Muscle layer of colon (tissue), 2 donors: ENCODE data around the gene KRT72.

Source experiments
- H3K27ac ChIP-seq: one replicate; pipeline ENCODE4 v1.7.0; 2013; ENCODE audit warnings: low read depth, mild to moderate bottlenecking, low read length, moderate library complexity
- H3K27me3 ChIP-seq, 2 donors: one replicate each; pipeline ENCODE4 v1.7.0; 2013; ENCODE audit warnings: low read length in 2 of 2, mild to moderate bottlenecking in 2 of 2; ENCODE audit not compliant: insufficient read depth in 2 of 2, control insufficient read depth in 1 of 2
- H3K36me3 ChIP-seq: one replicate; pipeline ENCODE4 v1.7.0; 2013; ENCODE audit warnings: mild to moderate bottlenecking, low read length; ENCODE audit not compliant: insufficient read depth
- H3K4me1 ChIP-seq: one replicate; pipeline ENCODE4 v1.7.0; 2013; ENCODE audit warnings: mild to moderate bottlenecking, low read length; ENCODE audit not compliant: insufficient read depth
- H3K4me3 ChIP-seq, 2 donors: one replicate each; pipeline ENCODE4 v1.7.0; 2013; ENCODE audit warnings: low read length in 2 of 2, low read depth in 1 of 2, mild to moderate bottlenecking in 1 of 2, moderate library complexity in 1 of 2
- H3K9ac ChIP-seq: one replicate; pipeline ENCODE4 v1.7.0; 2013; ENCODE audit warnings: low read length
- H3K9me3 ChIP-seq: one replicate; pipeline ENCODE4 v1.7.0; 2013; ENCODE audit warnings: mild to moderate bottlenecking, low read length
- donor health status: abdominal sarcoma.
- donor health status: Adenocarcinoma of cecum.

KRT72 gene

DNA sequence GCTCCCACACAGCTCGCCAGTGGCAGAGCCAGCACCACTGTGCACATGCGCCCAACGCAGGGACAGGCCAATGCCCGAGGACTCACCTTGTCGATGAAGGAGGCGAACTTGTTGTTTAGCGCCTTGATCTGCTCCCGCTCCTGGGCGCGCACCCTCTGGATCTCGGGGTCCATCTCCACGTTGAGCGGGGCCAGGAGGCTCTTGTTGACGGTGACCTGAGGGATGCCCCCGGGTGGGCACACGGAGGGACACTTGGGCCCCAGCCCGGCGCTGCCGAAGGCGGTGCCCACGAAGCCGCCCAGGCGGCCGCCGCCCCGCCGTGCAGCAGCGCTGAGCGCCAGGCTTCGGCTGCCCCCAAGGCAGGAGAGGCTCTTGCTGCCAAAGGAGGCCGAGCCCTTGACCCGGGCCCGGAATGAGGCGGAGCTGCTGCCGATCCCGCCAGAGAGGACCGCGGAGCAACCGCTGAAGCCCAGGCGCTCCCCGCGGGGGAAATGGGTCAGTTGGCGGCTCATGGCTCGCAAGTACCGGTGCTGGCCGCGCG is at the start of gene KRT72:
KRT72 (minus strand) TSS at position 523 of the 541 bp plus-strand sequence; CDS start at position 512, 11 bp downstream.
- Histone ChIP-seq H3K27me3 (peaks cover 9 to 19% of the 10 kb centered on the region in 2 donors), H3K9ac (no peak within 1 kb of the TSS), H3K4me3 (no peak within 1 kb of the TSS), H3K9me3 (no peaks in the 10 kb centered on the region), H3K27ac (no peak within 1 kb of the TSS), H3K4me1 (no peaks in the 10 kb centered on the region), H3K36me3 (no peaks in the 10 kb centered on the region)

DNA sequence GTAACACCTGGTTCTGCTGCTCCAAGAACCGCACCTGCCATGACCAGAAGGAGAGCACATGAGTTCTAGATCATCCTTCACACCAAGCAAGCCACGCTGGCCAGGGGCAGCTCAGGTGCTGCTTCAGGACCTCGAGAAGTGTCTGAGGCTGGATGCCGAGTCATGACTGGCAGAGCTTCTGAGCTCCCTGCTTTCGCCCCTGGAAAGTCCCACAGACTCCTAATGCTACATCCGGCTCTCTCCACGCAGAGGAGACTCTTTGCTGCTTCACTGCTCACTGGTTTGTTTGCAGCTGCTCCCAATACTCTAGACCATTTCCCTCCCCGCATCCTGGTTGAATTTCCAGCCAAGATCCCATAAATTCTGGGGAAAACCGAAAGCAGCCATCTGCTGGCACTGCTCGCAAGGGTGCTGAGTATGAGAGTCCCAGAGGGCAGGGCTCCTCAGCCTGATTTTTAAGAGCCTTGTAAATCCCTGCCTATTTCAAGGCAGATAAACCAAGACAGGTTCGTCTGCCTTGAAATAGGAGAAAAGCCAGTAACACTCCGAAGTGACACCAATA is 49.3 kb upstream of the KRT72 start:
- no peaks in the 10 kb centered on the region for H3K9me3 ChIP-seq
- H3K27ac ChIP-seq: peak overlapping the region; percentile 25
- peak overlapping the region in 1 of 2 donors; percentile 16 for H3K4me3 ChIP-seq
- H3K36me3 ChIP-seq: no peaks in the 10 kb centered on the region
- H3K9ac ChIP-seq: no peak overlapping the region
- peaks cover 0 to 4% of the 10 kb centered on the region in 2 donors for H3K27me3 ChIP-seq
- peaks cover 11% of the 10 kb centered on the region for H3K4me1 ChIP-seq

DNA sequence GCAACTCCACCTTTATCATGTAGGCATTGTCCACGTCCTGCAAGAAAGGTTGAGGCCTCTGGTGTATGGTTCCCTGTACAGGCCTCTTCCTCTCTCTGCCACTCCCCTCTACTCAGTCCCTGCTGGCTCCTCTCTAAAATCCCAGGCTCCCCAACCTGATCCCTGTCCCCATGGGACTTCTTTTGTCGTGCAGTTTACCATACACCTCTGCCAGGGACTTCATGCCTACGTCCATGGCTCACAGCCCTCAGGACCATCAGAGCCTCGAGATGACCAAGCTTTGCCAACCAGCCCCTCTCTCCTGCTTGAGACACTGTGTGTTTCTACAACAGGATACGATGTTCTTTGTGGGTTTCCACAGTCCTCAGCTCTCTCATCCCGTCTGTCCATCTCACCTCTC is 47.8 kb upstream of the KRT72 start:
- H3K9me3 ChIP-seq: no peaks in the 10 kb centered on the region
- H3K27me3 ChIP-seq: no peaks in the 10 kb centered on the region
- no peak overlapping the region for H3K27ac ChIP-seq
- no peak overlapping the region for H3K4me3 ChIP-seq
- H3K36me3 ChIP-seq: no peaks in the 10 kb centered on the region
- H3K4me1 ChIP-seq: peaks cover 11% of the 10 kb centered on the region
- H3K9ac ChIP-seq: no peak overlapping the region

DNA sequence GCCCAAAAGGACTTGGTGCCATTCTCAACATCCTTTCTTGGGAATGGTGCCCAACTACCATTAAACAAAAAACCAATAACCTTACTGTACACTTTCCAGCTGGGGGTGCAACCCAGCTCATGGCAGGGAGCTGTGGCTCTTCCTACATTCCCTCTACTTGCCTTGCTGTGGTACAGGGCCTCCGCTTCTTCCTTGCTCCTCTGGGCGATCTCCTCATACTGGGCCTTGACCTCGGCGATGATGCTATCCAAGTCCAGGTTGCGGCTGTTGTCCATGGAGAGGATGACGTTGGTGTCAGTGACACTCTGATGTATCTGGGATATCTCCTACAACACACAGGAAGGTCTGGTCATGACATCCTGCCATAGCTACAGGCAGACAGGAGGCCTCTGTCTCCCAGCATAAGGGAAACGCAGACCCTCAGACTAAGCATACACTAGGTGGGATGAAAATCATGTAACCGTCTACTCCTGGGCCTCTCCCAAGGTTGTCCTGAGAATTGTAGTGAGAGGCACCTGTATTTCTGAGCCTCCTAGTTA is 46.8 kb upstream of the KRT72 start:
- Histone ChIP-seq H3K9me3 (no peaks in the 10 kb centered on the region), H3K27me3 (no peaks in the 10 kb centered on the region), H3K36me3 (no peaks in the 10 kb centered on the region), H3K4me3 (no peak overlapping the region), H3K4me1 (peaks cover 11% of the 10 kb centered on the region), H3K27ac (no peak overlapping the region), H3K9ac (no peak overlapping the region)

DNA sequence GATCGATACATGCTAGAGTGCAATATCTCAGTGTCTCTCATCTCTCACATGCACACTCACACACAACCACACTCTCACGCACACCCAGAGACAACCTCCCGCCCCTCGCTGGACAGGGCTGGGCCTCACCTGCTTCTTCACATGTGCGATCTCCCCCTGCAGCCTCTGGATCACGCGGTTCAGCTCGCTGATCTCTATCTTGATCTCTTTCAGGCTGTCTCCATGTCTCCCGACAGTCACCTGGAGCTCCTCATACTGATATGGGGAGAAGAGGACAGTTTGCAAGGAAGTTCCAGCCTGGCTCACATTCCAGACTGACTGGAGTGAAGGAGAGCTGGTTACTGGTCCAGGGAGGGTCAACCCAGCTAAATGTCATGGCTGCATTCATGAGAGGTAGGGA is 46.3 kb upstream of the KRT72 start:
- Histone ChIP-seq H3K9me3 (no peaks in the 10 kb centered on the region), H3K27me3 (no peaks in the 10 kb centered on the region), H3K36me3 (no peaks in the 10 kb centered on the region), H3K4me1 (peaks cover 11% of the 10 kb centered on the region), H3K9ac (no peak overlapping the region), H3K4me3 (no peak overlapping the region), H3K27ac (no peak overlapping the region)

DNA sequence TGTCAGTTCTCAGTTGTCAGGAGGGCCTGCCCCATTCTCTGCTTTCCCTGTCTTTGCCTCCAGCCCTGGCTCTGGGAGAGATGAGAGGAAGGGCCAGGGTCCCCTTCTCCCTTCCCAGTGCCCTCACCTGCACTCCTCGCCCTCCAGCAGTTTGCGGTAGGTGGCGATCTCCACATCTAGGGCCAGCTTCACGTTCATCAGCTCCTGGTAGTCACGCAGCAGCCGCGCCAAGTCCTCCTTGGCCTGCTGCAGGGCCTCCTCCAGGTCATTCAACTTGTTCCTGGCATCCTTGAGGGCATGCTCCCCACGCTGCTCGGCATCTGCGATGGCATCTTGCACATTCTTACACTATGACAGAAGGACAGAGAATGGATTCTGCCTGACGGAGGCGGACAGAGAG is 45.4 kb upstream of the KRT72 start:
- Histone ChIP-seq H3K9me3 (no peaks in the 10 kb centered on the region), H3K27me3 (no peaks in the 10 kb centered on the region), H3K27ac (no peak overlapping the region), H3K4me3 (no peak overlapping the region), H3K36me3 (no peaks in the 10 kb centered on the region), H3K9ac (no peak overlapping the region), H3K4me1 (peaks cover 11% of the 10 kb centered on the region)

DNA sequence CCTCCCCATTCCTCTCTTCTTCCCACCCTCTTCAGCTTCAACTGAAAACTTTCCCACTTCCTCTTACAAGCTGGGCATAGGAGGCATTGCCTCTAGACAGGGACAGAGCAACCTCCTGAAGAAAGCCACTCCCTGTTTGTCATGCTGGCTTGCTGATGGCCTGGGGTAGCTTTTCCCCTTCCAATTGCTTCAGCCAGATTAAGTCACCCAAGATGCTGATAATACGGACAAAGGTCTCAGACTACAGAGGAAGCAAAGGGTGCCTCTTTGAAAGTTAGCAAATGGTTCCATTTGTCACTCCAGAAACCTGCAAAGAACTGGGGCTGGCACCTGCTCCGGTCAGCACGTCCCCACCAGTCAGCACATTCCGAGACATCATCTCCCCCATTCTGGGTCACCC is 44.7 kb upstream of the KRT72 start:
- no peak overlapping the region for H3K9ac ChIP-seq
- no peaks in the 10 kb centered on the region for H3K36me3 ChIP-seq
- no peak overlapping the region for H3K27ac ChIP-seq
- peaks cover 6% of the 10 kb centered on the region for H3K4me1 ChIP-seq
- H3K9me3 ChIP-seq: no peaks in the 10 kb centered on the region
- H3K4me3 ChIP-seq: no peak overlapping the region
- no peaks in the 10 kb centered on the region for H3K27me3 ChIP-seq

DNA sequence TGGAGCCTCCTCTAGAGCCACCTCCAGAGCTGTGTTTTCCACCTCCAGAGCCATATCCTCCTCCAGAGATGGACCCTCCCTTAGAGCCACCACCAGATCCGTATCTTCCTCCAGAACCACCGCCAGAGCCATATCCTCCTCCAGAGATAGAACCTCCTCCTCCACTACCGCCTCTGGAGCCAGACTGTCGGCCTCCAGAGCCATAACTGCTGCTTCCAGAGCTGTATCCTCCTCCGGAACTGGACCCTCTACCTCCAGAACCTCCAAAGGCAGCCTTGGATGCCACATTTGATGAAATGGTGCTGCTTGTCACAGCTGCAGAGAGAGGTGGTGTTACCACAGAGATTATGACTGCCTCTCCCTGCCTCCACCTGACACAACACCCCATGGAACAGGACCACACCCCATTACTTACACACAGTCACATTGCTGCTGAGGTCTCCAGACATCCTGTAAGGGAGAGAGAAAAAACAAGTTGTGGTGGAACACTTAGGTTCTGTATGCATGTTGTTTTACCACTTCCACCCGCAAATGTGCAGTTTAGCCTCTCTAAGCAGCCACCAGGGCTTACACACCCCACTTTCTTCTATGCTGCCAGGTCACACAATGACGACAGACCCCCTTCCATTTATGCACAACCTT is 44.0 kb upstream of the KRT72 start:
- no peak overlapping the region for H3K4me3 ChIP-seq
- H3K4me1 ChIP-seq: peaks cover under 1% of the 10 kb centered on the region
- H3K27ac ChIP-seq: no peak overlapping the region
- H3K36me3 ChIP-seq: no peaks in the 10 kb centered on the region
- no peaks in the 10 kb centered on the region for H3K27me3 ChIP-seq
- no peak overlapping the region for H3K9ac ChIP-seq
- no peaks in the 10 kb centered on the region for H3K9me3 ChIP-seq

DNA sequence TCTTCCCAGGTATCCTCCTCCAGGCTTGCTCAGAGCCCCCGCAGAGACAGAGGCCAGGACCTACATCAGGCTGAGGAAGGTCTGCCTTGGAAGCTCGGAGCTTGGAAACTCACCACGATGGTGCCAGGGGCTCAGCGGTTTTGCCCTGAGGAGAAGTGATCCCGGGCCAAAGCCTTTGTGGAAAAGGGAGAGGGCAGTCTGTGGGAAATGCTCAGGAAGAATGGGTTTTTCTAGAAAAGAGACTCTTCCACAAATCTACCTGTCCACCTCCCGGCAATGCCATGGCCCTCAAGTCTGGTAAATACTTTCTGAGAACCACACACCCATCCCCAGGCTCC is 42.8 kb upstream of the KRT72 start:
- Histone ChIP-seq H3K4me1 (no peaks in the 10 kb centered on the region), H3K36me3 (no peaks in the 10 kb centered on the region), H3K4me3 (no peak overlapping the region), H3K9me3 (no peaks in the 10 kb centered on the region), H3K27me3 (no peaks in the 10 kb centered on the region), H3K9ac (no peak overlapping the region), H3K27ac (no peak overlapping the region)

DNA sequence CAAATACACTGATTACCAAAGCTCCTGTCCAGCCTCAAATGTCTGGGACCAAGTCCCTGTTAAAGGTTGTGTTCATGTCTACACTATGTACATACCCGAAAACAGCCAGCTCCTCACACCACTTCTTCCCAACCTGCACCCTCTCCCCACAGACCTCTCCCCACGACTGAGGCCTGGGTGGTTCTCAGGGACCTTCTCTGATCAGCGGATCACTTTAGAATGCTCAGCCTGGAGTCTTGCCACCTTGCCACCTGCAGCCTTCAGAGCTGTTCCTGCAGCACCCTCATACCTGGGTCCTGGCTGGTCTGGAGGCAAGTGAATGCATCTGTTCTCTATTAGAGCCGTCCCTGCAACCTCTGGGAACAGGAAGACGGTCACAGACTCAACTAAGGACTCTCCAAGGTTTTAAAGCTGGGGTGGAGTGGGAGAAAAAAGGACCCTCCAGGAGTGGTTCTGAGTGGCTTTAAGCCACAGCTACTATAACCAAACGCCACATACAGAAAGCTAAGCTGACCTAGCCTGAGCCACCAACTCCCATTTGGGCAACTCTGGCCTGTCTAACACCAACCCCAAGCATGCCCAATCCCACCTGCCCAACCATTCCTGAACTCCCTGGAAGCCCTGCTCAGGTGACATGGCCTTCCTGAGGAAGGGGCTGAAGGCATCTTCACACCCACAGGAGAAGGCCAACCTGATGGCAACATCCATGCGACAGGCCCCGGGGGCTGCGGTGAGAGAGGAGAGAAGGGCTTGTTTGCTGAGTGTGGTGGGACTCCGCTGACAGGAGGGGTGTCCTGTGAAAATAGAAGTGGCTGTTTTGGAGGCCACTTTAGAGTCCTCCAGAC is 42.2 kb upstream of the KRT72 start:
- Histone ChIP-seq H3K4me1 (no peaks in the 10 kb centered on the region), H3K36me3 (no peaks in the 10 kb centered on the region), H3K27ac (no peak overlapping the region), H3K9me3 (no peaks in the 10 kb centered on the region), H3K4me3 (no peak overlapping the region), H3K9ac (no peak overlapping the region), H3K27me3 (no peaks in the 10 kb centered on the region)

DNA sequence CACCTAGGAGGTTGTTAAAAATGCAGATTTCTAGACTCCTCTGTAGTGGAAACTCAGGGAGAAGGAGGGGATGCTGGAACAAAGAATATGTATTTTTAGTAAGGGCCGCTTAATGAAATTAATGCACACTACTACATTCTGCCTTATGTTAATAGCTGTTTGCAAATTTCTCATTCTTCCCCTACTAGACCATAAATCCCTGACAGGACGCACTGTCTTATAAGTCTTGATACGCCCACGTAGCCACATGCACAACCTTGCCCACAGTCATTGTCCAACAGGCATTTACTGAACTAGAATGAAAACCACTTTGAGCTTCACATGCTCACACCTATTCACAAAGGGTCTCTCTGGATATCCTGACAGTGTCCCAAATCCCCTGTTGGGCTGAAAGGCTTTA is 40.2 kb upstream of the KRT72 start:
- H3K27ac ChIP-seq: no peak overlapping the region

More for the DNA sequence above, 40.2 kb upstream of the KRT72 start:
- Histone ChIP-seq H3K4me3 (no peak overlapping the region), H3K4me1 (no peaks in the 10 kb centered on the region), H3K27me3 (no peaks in the 10 kb centered on the region), H3K9ac (no peak overlapping the region), H3K36me3 (no peaks in the 10 kb centered on the region), H3K9me3 (no peaks in the 10 kb centered on the region)
